K562 (cell line): ENCODE results near the gene PAQR6. TPM values are rescaled to one million over a fixed set of nuclear protein-coding genes. Genes with fewer than 3 reads are reported as not detected.

Experiments
- CXXC5 ChIP-seq: fragments of 250-450 bp; sonication (Bioruptor Pico); IDR thresholded peaks from 2 replicates; pipeline ENCODE4 v1.8.0; 2022; ENCODE audit warnings: inconsistent platforms, mild to moderate bottlenecking, moderate library complexity
- EWSR1 ChIP-seq: fragments of 450-650 bp; IDR thresholded peaks from 2 replicates; pipeline ENCODE4 v1.6.1; 2018; ENCODE audit warnings: borderline replicate concordance, mild to moderate bottlenecking, low read depth, moderate library complexity; ENCODE audit not compliant: partially characterized antibody
- HDAC6 ChIP-seq: IDR thresholded peaks from 2 replicates; pipeline ENCODE4 v1.6.1; 2012; ENCODE audit warnings: low read depth, mild to moderate bottlenecking, control low read depth, inconsistent platforms, low read length, moderate library complexity
- ILK ChIP-seq: fragments of 450-650 bp; IDR thresholded peaks from 2 replicates; pipeline ENCODE4 v1.6.1; 2016; ENCODE audit warnings: missing genetic modification characterization, low read depth, mild to moderate bottlenecking, missing compliant biosample characterization, moderate library complexity, borderline replicate concordance
- MAFK ChIP-seq: IDR thresholded peaks from 2 replicates; pipeline ENCODE4 v1.6.1; 2011; ENCODE audit warnings: low read length, improper control_type of control experiment
- NFE2L1 ChIP-seq: fragments of 450-650 bp; IDR thresholded peaks from 2 replicates; pipeline ENCODE4 v1.6.1; 2016; ENCODE audit warnings: missing genetic modification characterization, low read depth, mild to moderate bottlenecking, missing compliant biosample characterization, moderate library complexity, borderline replicate concordance
- PHB2 ChIP-seq: fragments of 450-650 bp; IDR thresholded peaks from 2 replicates; pipeline ENCODE4 v1.6.1; 2017; ENCODE audit warnings: low read depth
- SLC30A9 ChIP-seq: fragments of 250-450 bp; sonication (Bioruptor Pico); IDR thresholded peaks from 2 replicates; pipeline ENCODE4 v1.8.0; 2022; ENCODE audit warnings: mild to moderate bottlenecking, moderate library complexity
- SMARCA5 ChIP-seq: fragments of 450-650 bp; IDR thresholded peaks from 2 replicates; pipeline ENCODE4 v1.6.1; 2016
- ZFP30 ChIP-seq: fragments of 250-450 bp; sonication (Bioruptor Pico); IDR thresholded peaks from 2 replicates; pipeline ENCODE4 v1.8.0; 2022; ENCODE audit warnings: moderate library complexity, mild to moderate bottlenecking, inconsistent platforms, borderline replicate concordance
- ZNF586 ChIP-seq: fragments of 450-650 bp; formaldehyde crosslinking; conservative IDR thresholded peaks from 2 replicates; pipeline ENCODE4 v1.4.0; 2020; ENCODE audit warnings: mild to moderate bottlenecking, moderate library complexity
- ZNF668 ChIP-seq: fragments of 250-450 bp; sonication (Bioruptor Pico); IDR thresholded peaks from 2 replicates; pipeline ENCODE4 v1.8.0; 2022; ENCODE audit warnings: mild to moderate bottlenecking, inconsistent platforms
- ZNF707 ChIP-seq: fragments of 250-450 bp; sonication (Bioruptor Pico); conservative IDR thresholded peaks from 2 replicates; pipeline ENCODE4 v1.8.0; 2022; ENCODE audit warnings: inconsistent platforms, mild to moderate bottlenecking, moderate library complexity
- polyA plus RNA-seq, 8 experiments: library from polyadenylated mRNA; depleted of rRNA in 4 of 8; stranded (reverse) in 5 of 8; unstranded in 3 of 8; fragments of >200 nt; fragmentation: Nextera tagmentation in 2 of 8; fragmentation: Illumina TruSeq in 1 of 8; extraction: Ambion mirVana in 2 of 8; extraction: Trizol in 1 of 8; gene quantifications; 2 replicates each; pipeline versions ENCODE4 v1.2.1 to v1.2.3, GENCODE V29; 2011 to 2014; ENCODE audit warnings: inconsistent platforms in 1 of 8, missing spikeins in 1 of 8
- total RNA-seq, 7 experiments: library from RNA; depleted of rRNA in 6 of 7; stranded (reverse); fragments of >200 nt in 6 of 7; fragmentation: Illumina TruSeq in 2 of 7; extraction: Trizol in 2 of 7; gene quantifications; 2 replicates each; pipeline versions ENCODE4 v1.2.1 to v1.2.3, GENCODE V29; 2011 to 2021; ENCODE audit warnings: low replicate concordance in 1 of 7
- TF ChIP-seq, protein P1 (sequence below): sonication (generic); formaldehyde crosslinking; IDR thresholded peaks from 2 replicates; pipeline ENCODE4 v1.8.0; 2022; ENCODE audit warnings: missing genetic modification reagents, mild to moderate bottlenecking, borderline replicate concordance
- TF ChIP-seq, protein P2 (sequence below): fragments of 250-450 bp; sonication (Bioruptor Pico); IDR thresholded peaks from 2 replicates; pipeline ENCODE4 v1.8.0; 2022; ENCODE audit warnings: moderate library complexity, mild to moderate bottlenecking, inconsistent platforms
- TF ChIP-seq, protein P3 (sequence below), 3 experiments: IDR thresholded peaks in 2 of 3; conservative IDR thresholded peaks in 1 of 3; 2 replicates each; pipeline ENCODE4 v1.5.1; 2011 to 2012; ENCODE audit warnings: low read length in 3 of 3, mild to moderate bottlenecking in 3 of 3, control low read depth in 2 of 3, improper control_type of control experiment in 1 of 3, inconsistent platforms in 1 of 3, low read depth in 1 of 3, mixed read lengths in 1 of 3, moderate library complexity in 1 of 3; ENCODE audit not compliant: insufficient read depth in 2 of 3
- TF ChIP-seq, protein P4 (sequence below): fragments of 450-650 bp; IDR thresholded peaks from 2 replicates; pipeline ENCODE4 v1.6.1; 2017; ENCODE audit warnings: antibody characterized with exemption
- TF ChIP-seq, protein P5 (sequence below): fragments of 450-650 bp; formaldehyde crosslinking; IDR thresholded peaks from 2 replicates; pipeline ENCODE4 v1.4.0; 2022; ENCODE audit warnings: missing genetic modification characterization
- TF ChIP-seq, protein P6 (sequence below): fragments of 450-650 bp; formaldehyde crosslinking; IDR thresholded peaks from 2 replicates; pipeline ENCODE4 v1.4.0; 2020; ENCODE audit warnings: mild to moderate bottlenecking, moderate library complexity

PAQR6 gene
- total and polyA plus RNA-seq, 9 of the 15 experiments (the other 6 are each of a cell fraction or from before 2014, with no cell fraction given) = 0.07 to 1.8 (median 0.62) TPM

DNA sequence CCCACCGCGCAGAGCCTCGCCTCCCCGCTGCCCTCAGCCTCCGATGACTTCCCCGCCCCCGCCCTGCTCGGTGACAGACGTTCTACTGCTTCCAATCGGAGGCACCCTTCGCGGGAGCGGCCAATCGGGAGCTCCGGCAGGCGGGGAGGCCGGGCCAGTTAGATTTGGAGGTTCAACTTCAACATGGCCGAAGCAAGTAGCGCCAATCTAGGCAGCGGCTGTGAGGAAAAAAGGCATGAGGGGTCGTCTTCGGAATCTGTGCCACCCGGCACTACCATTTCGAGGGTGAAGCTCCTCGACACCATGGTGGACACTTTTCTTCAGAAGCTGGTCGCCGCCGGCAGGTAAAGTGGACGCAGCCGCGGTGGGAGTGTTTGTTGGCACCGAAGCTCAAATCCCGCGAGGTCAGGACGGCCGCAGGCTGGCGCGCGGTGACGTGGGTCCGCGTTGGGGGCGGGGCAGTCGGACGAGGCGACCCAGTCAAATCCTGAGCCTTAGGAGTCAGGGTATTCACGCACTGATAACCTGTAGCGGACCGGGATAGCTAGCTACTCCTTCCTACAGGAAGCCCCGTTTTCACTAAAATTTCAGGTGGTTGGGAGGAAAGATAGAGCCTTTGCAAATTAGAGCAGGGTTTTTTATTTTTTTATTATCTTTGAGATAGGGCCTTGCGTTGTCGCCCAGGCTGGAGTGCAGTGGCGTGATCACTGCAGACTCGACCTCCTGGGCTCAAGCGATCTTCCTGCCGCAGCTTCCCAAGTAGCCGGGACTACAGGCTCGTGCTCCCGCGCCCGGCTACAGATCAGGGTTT, 34.8 kb downstream of the PAQR6 start, which contains the start of gene PMF1 (continued):
- TF ChIP-seq NFE2L1 (tag) = no peak
- TF ChIP-seq PHB2 = no peak
- TF ChIP-seq EWSR1 = no peak
- TF ChIP-seq, protein P1, sequence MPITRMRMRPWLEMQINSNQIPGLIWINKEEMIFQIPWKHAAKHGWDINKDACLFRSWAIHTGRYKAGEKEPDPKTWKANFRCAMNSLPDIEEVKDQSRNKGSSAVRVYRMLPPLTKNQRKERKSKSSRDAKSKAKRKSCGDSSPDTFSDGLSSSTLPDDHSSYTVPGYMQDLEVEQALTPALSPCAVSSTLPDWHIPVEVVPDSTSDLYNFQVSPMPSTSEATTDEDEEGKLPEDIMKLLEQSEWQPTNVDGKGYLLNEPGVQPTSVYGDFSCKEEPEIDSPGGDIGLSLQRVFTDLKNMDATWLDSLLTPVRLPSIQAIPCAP (CRISPR knock-in tag) = 0 out of 2 replicates have a peak, but pooled peaks have one; percentile 36
- peak; percentile 94 for TF ChIP-seq CXXC5 (CRISPR knock-in tag)
- no peak for TF ChIP-seq MAFK
- TF ChIP-seq SLC30A9 = no peak
- TF ChIP-seq, protein P2, sequence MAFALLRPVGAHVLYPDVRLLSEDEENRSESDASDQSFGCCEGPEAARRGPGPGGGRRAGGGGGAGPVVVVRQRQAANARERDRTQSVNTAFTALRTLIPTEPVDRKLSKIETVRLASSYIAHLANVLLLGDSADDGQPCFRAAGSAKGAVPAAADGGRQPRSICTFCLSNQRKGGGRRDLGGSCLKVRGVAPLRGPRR = no peak
- TF ChIP-seq ZFP30 (CRISPR knock-in tag) = no peak
- no peak for TF ChIP-seq ZNF707 (CRISPR knock-in tag)
- TF ChIP-seq HDAC6 = no peak
- TF ChIP-seq, protein P3, sequence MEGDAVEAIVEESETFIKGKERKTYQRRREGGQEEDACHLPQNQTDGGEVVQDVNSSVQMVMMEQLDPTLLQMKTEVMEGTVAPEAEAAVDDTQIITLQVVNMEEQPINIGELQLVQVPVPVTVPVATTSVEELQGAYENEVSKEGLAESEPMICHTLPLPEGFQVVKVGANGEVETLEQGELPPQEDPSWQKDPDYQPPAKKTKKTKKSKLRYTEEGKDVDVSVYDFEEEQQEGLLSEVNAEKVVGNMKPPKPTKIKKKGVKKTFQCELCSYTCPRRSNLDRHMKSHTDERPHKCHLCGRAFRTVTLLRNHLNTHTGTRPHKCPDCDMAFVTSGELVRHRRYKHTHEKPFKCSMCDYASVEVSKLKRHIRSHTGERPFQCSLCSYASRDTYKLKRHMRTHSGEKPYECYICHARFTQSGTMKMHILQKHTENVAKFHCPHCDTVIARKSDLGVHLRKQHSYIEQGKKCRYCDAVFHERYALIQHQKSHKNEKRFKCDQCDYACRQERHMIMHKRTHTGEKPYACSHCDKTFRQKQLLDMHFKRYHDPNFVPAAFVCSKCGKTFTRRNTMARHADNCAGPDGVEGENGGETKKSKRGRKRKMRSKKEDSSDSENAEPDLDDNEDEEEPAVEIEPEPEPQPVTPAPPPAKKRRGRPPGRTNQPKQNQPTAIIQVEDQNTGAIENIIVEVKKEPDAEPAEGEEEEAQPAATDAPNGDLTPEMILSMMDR (IDR thresholded peaks at IDR 0.05 in 2 of 3, conservative IDR thresholded peaks at IDR 0.05 in 1 of 3; ENCODE audit: insufficient read depth in 2 of 3, low read depth in 1 of 3, low read length in 3 of 3) = no peak
- TF ChIP-seq, protein P4, sequence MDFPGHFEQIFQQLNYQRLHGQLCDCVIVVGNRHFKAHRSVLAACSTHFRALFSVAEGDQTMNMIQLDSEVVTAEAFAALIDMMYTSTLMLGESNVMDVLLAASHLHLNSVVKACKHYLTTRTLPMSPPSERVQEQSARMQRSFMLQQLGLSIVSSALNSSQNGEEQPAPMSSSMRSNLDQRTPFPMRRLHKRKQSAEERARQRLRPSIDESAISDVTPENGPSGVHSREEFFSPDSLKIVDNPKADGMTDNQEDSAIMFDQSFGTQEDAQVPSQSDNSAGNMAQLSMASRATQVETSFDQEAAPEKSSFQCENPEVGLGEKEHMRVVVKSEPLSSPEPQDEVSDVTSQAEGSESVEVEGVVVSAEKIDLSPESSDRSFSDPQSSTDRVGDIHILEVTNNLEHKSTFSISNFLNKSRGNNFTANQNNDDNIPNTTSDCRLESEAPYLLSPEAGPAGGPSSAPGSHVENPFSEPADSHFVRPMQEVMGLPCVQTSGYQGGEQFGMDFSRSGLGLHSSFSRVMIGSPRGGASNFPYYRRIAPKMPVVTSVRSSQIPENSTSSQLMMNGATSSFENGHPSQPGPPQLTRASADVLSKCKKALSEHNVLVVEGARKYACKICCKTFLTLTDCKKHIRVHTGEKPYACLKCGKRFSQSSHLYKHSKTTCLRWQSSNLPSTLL = no peak
- TF ChIP-seq, protein P5, sequence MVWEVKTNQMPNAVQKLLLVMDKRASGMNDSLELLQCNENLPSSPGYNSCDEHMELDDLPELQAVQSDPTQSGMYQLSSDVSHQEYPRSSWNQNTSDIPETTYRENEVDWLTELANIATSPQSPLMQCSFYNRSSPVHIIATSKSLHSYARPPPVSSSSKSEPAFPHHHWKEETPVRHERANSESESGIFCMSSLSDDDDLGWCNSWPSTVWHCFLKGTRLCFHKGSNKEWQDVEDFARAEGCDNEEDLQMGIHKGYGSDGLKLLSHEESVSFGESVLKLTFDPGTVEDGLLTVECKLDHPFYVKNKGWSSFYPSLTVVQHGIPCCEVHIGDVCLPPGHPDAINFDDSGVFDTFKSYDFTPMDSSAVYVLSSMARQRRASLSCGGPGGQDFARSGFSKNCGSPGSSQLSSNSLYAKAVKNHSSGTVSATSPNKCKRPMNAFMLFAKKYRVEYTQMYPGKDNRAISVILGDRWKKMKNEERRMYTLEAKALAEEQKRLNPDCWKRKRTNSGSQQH (CRISPR knock-in tag) = no peak
- no peak for TF ChIP-seq ZNF586
- TF ChIP-seq, protein P6, sequence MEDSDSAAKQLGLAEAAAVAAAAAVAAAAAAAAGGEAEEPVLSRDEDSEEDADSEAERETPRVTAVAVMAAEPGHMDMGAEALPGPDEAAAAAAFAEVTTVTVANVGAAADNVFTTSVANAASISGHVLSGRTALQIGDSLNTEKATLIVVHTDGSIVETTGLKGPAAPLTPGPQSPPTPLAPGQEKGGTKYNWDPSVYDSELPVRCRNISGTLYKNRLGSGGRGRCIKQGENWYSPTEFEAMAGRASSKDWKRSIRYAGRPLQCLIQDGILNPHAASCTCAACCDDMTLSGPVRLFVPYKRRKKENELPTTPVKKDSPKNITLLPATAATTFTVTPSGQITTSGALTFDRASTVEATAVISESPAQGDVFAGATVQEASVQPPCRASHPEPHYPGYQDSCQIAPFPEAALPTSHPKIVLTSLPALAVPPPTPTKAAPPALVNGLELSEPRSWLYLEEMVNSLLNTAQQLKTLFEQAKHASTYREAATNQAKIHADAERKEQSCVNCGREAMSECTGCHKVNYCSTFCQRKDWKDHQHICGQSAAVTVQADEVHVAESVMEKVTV = 0 out of 2 replicates have a peak, but pooled peaks have one; percentile 22
- TF ChIP-seq ILK (tag) = no peak
- no peak for TF ChIP-seq SMARCA5
- TF ChIP-seq ZNF668 (CRISPR knock-in tag) = no peak
